A549 (cell line): ENCODE measurements around the gene PEX26. TPM values are rescaled to one million over a fixed set of nuclear protein-coding genes. Genes with fewer than 3 reads are reported as not detected.
"Not testable (repeated sequence)": the region's sequence is repeated elsewhere in the genome, so short reads cannot be mapped to it uniquely, and the experiment has no call there.

Experiments used
- ATAC-seq, 2 experiments: fragments of 200-7000 bp in 1 of 2; fragments of >200 bp in 1 of 2; cut with Nextera tagmentation in 1 of 2; cut with Tn5 transposase in 1 of 2; 3 replicates each; pipeline versions ENCODE4 v1.8.0 to v1.9.1; 2018 to 2020; ENCODE audit warnings: mild to moderate bottlenecking in 1 of 2, moderate library complexity in 1 of 2
- CTCF ChIA-PET: fragments of 300-600 bp; sonication (Branson Sonifier 250); formaldehyde crosslinking; extraction: SDS; loops from one replicate; lab custom pipeline; 2021; ENCODE audit warnings: antibody characterized with exemption, inconsistent platforms; lab: Yijun Ruan, JAX
- POLR2A ChIA-PET: fragments of 350-600 bp; formaldehyde crosslinking; extraction: SDS; loops from one replicate; lab custom pipeline; 2021; ENCODE audit warnings: antibody characterized with exemption, inconsistent platforms; lab: Yijun Ruan, JAX
- DNase-seq, 2 experiments: peaks; one replicate each; pipeline versions ENCODE4 v3.0.0 to v3.0.0-alpha.2; 2011 to 2016; ENCODE audit warnings: low read depth in 1 of 2, low spot score in 1 of 2
- FAIRE-seq: peaks from 2 replicates; lab custom pipeline; 2011; peaks lifted over from hg19 to GRCh38; lab: Jason Lieb, UNC
- H3K27ac ChIP-seq, 2 experiments: fragments of >200 bp; sonication (Bioruptor Twin); formaldehyde crosslinking; 3 replicates each; pipeline ENCODE4 v1.5.1; 2016 to 2017
- H3K4me1 ChIP-seq: fragments of >200 bp; sonication (Bioruptor Twin); formaldehyde crosslinking; 3 replicates; pipeline ENCODE4 v1.6.1; 2016
- H3K4me2 ChIP-seq: fragments of >200 bp; sonication (Bioruptor Twin); formaldehyde crosslinking; 3 replicates; pipeline ENCODE4 v1.6.1; 2016
- H3K4me3 ChIP-seq: fragments of >200 bp; sonication (Bioruptor Twin); formaldehyde crosslinking; 3 replicates; pipeline ENCODE4 v1.5.1; 2016
- H3K9me3 ChIP-seq: fragments of >200 bp; sonication (Bioruptor Twin); formaldehyde crosslinking; 3 replicates; pipeline ENCODE4 v1.6.1; 2016
- ATOH8 ChIP-seq: fragments of 250-450 bp; sonication (Bioruptor Pico); IDR thresholded peaks from 2 replicates; pipeline ENCODE4 v1.5.0; 2020; ENCODE audit warnings: low read depth, mild to moderate bottlenecking, moderate library complexity
- EHF ChIP-seq: fragments of 250-450 bp; sonication (Bioruptor Pico); IDR thresholded peaks from 2 replicates; pipeline ENCODE4 v1.5.0; 2020; ENCODE audit warnings: mild to moderate bottlenecking
- ELK1 ChIP-seq: fragments of 150-350 bp; IDR thresholded peaks from 2 replicates; pipeline ENCODE4 v1.6.1; 2014; ENCODE audit warnings: low read depth, mild to moderate bottlenecking, low read length
- ESRRA ChIP-seq: fragments of 150-350 bp; IDR thresholded peaks from 2 replicates; pipeline ENCODE4 v1.6.1; 2014; ENCODE audit warnings: mild to moderate bottlenecking, low read length, borderline replicate concordance
- FOSB ChIP-seq: fragments of 250-450 bp; sonication (Bioruptor Pico); IDR thresholded peaks from 2 replicates; pipeline ENCODE4 v1.5.0; 2020; ENCODE audit warnings: mild to moderate bottlenecking, moderate library complexity
- HES2 ChIP-seq: fragments of >200 bp; sonication (Bioruptor Twin); formaldehyde crosslinking; IDR thresholded peaks from 2 replicates; pipeline ENCODE4 v1.6.1; 2016
- HEYL ChIP-seq: fragments of 250-450 bp; sonication (Bioruptor Pico); IDR thresholded peaks from 2 replicates; pipeline ENCODE4 v1.8.0; 2021; ENCODE audit warnings: mild to moderate bottlenecking, moderate library complexity
- HOXB13 ChIP-seq: fragments of 250-450 bp; sonication (Bioruptor Pico); IDR thresholded peaks from 2 replicates; pipeline ENCODE4 v1.5.0; 2020; ENCODE audit warnings: low read depth, mild to moderate bottlenecking, moderate library complexity
- HOXB5 ChIP-seq: fragments of 250-450 bp; sonication (Bioruptor Pico); IDR thresholded peaks from 2 replicates; pipeline ENCODE4 v1.5.0; 2020; ENCODE audit warnings: mild to moderate bottlenecking, moderate library complexity
- JUN ChIP-seq, 2 experiments: fragments of >200 bp; sonication (Bioruptor Twin); formaldehyde crosslinking; IDR thresholded peaks; 2 replicates in 1 of 2; 3 replicates in 1 of 2; pipeline ENCODE4 v1.6.1; 2016 to 2017
- JUNB ChIP-seq: fragments of >200 bp; sonication (Bioruptor Twin); formaldehyde crosslinking; IDR thresholded peaks from 2 replicates; pipeline ENCODE4 v1.6.1; 2016
- KDM1A ChIP-seq: fragments of 200-600 bp; sonication (generic); IDR thresholded peaks from 2 replicates; pipeline ENCODE4 v1.6.1; 2016; ENCODE audit warnings: low read depth, mild to moderate bottlenecking
- KDM5A ChIP-seq: fragments of 200-600 bp; sonication (generic); IDR thresholded peaks from 2 replicates; pipeline ENCODE4 v1.6.1; 2016; ENCODE audit warnings: antibody characterized with exemption, mild to moderate bottlenecking
- MAZ ChIP-seq: fragments of 150-350 bp; IDR thresholded peaks from 2 replicates; pipeline ENCODE4 v1.6.1; 2014; ENCODE audit warnings: antibody characterized with exemption, low read depth, low read length, borderline replicate concordance
- MYC ChIP-seq: IDR thresholded peaks from 2 replicates; pipeline ENCODE4 v1.6.1; 2012; ENCODE audit warnings: mild to moderate bottlenecking, inconsistent platforms, low read length, improper control_type of control experiment, borderline replicate concordance
- RAD21 ChIP-seq, 2 experiments: fragments of >200 bp in 1 of 2; sonication (Bioruptor Twin) in 1 of 2; formaldehyde crosslinking in 1 of 2; IDR thresholded peaks in 1 of 2; conservative IDR thresholded peaks in 1 of 2; 2 replicates in 1 of 2; 3 replicates in 1 of 2; pipeline ENCODE4 v1.6.1; 2012 to 2018; ENCODE audit warnings: inconsistent platforms in 1 of 2
- RCOR1 ChIP-seq: fragments of 150-350 bp; IDR thresholded peaks from 2 replicates; pipeline ENCODE4 v1.6.1; 2014; ENCODE audit warnings: antibody characterized with exemption, low read length, low read depth
- RNF2 ChIP-seq: fragments of 200-600 bp; sonication (generic); IDR thresholded peaks from 2 replicates; pipeline ENCODE4 v1.6.1; 2016; ENCODE audit warnings: low read depth, mild to moderate bottlenecking, antibody characterized with exemption, moderate library complexity, borderline replicate concordance
- SMC3 ChIP-seq: fragments of >200 bp; sonication (Bioruptor Twin); formaldehyde crosslinking; IDR thresholded peaks from 3 replicates; pipeline ENCODE4 v1.6.1; 2018; ENCODE audit warnings: inconsistent platforms
- WGBS: methylation state at CpG from one replicate; pipeline ENCODE4 v1.1.6; 2017; ENCODE audit errors: missing lambda C conversion rate; 5-methylcytosine and 5-hydroxymethylcytosine counted together
- polyA plus RNA-seq, 4 experiments: library from polyadenylated mRNA; depleted of rRNA in 3 of 4; stranded (reverse); fragments of >200 nt; fragmentation: RNase III in 1 of 4; extraction: RNeasy Plus Mini Kit Qiagen cat#74134 plus additional on column Dnase treatment in 1 of 4; gene quantifications; 2 replicates in 3 of 4; 3 replicates in 1 of 4; pipeline ENCODE4 v1.2.3, GENCODE V29; 2011 to 2017
- TF ChIP-seq, protein P1 (sequence below): IDR thresholded peaks from 2 replicates; pipeline ENCODE4 v1.6.1; 2012

The PEX26 gene
- polyA plus RNA-seq, 2 of the 4 experiments (the other 2 are of a cell fraction), result 11.8 to 12.4 TPM

GRCh38 chr22:18073467-18073866, 4.3 kb upstream of the PEX26 start:
- peaks cover 17% of the 10 kb centered on the region for H3K4me1 ChIP-seq
- no peak for FAIRE-seq
- CTCF ChIA-PET, result interaction anchor here (0.8 to 7.2 kb wide), 8 partner anchors 8 to 242 kb away, joined by 3 to 138 read pairs (median 8); partner anchors contain the start of gene MICAL3
- DNase-seq, result no peak
- TF ChIP-seq RAD21 (conservative IDR thresholded peaks at IDR 0.05 in 1 of 2, IDR thresholded peaks at IDR 0.05 in 1 of 2), result no peak
- no peak for TF ChIP-seq FOSB (CRISPR knock-in tag)
- TF ChIP-seq HEYL (CRISPR knock-in tag), result no peak
- TF ChIP-seq ELK1, result no peak
- no peak for TF ChIP-seq MYC
- TF ChIP-seq RNF2, result no peak
- no peak for TF ChIP-seq ATOH8 (CRISPR knock-in tag)
- no peak for TF ChIP-seq SMC3
- TF ChIP-seq, protein P1, sequence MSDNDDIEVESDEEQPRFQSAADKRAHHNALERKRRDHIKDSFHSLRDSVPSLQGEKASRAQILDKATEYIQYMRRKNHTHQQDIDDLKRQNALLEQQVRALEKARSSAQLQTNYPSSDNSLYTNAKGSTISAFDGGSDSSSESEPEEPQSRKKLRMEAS, result no peak
- no peak overlapping the region for H3K27ac ChIP-seq
- H3K9me3 ChIP-seq, result no peaks in the 10 kb centered on the region
- no peak for ATAC-seq
- H3K4me2 ChIP-seq, result no peak overlapping the region
- WGBS, result 58% methylated on average over 1 of the region's 2 CpGs
- H3K4me3 ChIP-seq, result no peak overlapping the region
- POLR2A ChIA-PET, result no interaction called here

DNA sequence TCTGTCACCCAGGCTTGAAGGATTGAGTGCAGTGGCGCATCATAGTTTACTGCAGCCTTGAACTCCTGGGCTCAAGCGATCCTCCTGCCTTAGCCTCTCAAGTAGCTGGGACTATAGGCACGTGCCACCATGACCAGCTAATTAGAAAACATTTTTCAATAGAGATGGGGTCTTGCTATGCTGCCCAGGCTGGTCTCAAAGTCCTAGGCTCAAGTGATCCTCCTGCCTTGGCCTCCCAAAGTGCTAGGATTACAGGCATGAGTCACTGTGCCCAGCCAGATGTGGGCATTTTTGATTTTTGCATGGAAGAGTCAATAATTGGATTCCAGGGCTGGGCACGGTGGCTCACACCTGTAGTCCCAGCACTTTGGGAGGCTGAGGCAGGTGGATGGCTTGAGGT, 3.9 kb upstream of the PEX26 start:
- H3K9me3 ChIP-seq, H3K4me3 ChIP-seq, ATAC-seq, H3K4me2 ChIP-seq, FAIRE-seq, DNase-seq, H3K27ac ChIP-seq: not testable (repeated sequence)
- H3K4me1 ChIP-seq, result peaks cover 20% of the 10 kb centered on the region
- ChIA-PET POLR2A (interaction anchor here (0.7 kb wide), 1 partner anchor 107 kb away, joined by 3 read pairs; no protein-coding TSS in a partner anchor), CTCF (interaction anchor here (0.8 to 7.2 kb wide), 7 partner anchors 9 to 243 kb away, joined by 3 to 138 read pairs (median 10); partner anchors contain the start of gene MICAL3)
- WGBS, result 77% methylated on average over 4 of the region's 4 CpGs

DNA sequence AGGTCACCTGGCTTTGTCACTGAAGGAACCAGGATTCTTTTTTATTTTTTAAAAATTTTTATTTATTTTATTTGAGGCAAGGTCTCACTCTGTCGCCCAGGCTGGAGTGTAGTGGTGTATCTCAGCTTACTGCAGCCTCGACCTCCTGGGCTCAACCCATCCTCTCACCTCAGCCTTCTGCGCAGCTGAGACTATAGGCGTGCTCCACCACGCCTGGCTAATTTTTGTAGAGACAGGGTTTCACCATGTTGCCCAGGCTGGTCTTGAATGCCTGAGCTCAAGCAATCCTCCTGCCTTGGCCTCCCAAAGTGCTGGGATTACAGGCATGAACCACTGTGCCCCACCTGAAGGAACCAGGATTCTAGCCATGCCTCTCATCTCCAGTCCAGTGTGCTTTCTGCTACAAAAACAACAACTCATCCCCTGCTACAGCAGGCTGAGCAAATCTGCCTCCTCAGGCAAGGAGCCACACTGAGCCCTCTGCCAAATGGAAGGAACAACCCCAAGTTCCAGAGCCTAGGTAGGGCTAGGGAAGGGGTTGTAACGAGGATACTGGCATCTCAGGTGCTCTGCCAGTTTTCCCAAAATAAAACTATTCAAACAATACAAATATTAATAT, 2.6 kb upstream of the PEX26 start:
- ChIA-PET POLR2A (interaction anchor here (0.6 to 1.2 kb wide), 2 partner anchors 75 to 246 kb away, joined by 5 to 6 read pairs; no protein-coding TSS in a partner anchor), CTCF (interaction anchor here (0.7 to 7.2 kb wide), 61 partner anchors 7 to 336 kb away, joined by 3 to 138 read pairs (median 6); partner anchors contain the start of gene MICAL3)
- Histone ChIP-seq H3K9me3 (no peaks in the 10 kb centered on the region), H3K4me3 (no peak overlapping the region)
- DNase-seq, result no peak
- 87% methylated on average over 6 of the region's 6 CpGs for WGBS
- TF ChIP-seq EHF (CRISPR knock-in tag), result no peak
- no peak for TF ChIP-seq KDM5A
- TF ChIP-seq MAZ, result no peak
- no peak for TF ChIP-seq RCOR1
- no peak for TF ChIP-seq HES2
- no peak for TF ChIP-seq JUNB
- TF ChIP-seq KDM1A, result no peak
- no peak for TF ChIP-seq JUN (IDR thresholded peaks at IDR 0.05)
- TF ChIP-seq ESRRA, result no peak
- TF ChIP-seq HOXB5 (CRISPR knock-in tag), result no peak
- no peak for TF ChIP-seq HOXB13 (CRISPR knock-in tag)
- TF ChIP-seq, all 56 proteins: peak for 0
- Histone ChIP-seq H3K27ac (peak overlapping the region; percentile 50 to 60; a peak in 5 of 6 replicates), H3K4me2 (no peak overlapping the region), H3K4me1 (peaks cover 24% of the 10 kb centered on the region)
- ATAC-seq, result no peak
- no peak for FAIRE-seq
